ENCODE results near the gene GPT2.
A peak's percentile ranks its signal among the peaks of the same experiment; 100 is the strongest.

Gene GPT2

DNA sequence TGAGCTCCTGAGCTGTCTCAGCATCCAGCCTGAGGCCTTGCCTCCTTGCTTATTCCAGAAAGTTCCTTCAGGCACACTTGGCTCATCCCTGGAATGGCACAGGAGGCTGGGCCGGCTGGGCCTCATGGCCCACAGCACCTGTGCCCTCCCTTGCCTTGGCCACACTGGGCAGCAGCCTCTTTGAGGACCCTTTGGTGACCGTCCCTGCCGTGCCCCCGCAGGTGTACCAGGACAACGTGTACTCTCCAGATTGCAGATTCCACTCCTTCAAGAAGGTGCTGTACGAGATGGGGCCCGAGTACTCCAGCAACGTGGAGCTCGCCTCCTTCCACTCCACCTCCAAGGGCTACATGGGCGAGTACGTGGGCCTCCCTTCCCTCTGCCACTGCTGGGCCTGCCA is 34.2 kb downstream of the GPT2 start:
- Mint-ChIP-seq H3K4me3 (no peak overlapping the region), H3K4me1 (ENCODE audit: low read depth) (peaks cover 7% of the 10 kb centered on the region), H3K27ac (no peak overlapping the region), H3K9me3 (no peaks in the 10 kb centered on the region), H3K27me3 (no peaks in the 10 kb centered on the region), H3K36me3 (ENCODE audit: low read depth) (peaks cover 35% of the 10 kb centered on the region)
- DNase-seq, result no peak

- no peak for DNase-seq
- Mint-ChIP-seq H3K27me3 (no peaks in the 10 kb centered on the region), H3K36me3 (ENCODE audit: low read depth) (peaks cover 39% of the 10 kb centered on the region), H3K9me3 (no peaks in the 10 kb centered on the region), H3K4me1 (ENCODE audit: low read depth) (peaks cover 7% of the 10 kb centered on the region), H3K4me3 (no peak overlapping the region), H3K27ac (no peak overlapping the region)
Observed at GRCh38 chr16:46918905-46919792, 35.0 kb downstream of the GPT2 start.

DNA sequence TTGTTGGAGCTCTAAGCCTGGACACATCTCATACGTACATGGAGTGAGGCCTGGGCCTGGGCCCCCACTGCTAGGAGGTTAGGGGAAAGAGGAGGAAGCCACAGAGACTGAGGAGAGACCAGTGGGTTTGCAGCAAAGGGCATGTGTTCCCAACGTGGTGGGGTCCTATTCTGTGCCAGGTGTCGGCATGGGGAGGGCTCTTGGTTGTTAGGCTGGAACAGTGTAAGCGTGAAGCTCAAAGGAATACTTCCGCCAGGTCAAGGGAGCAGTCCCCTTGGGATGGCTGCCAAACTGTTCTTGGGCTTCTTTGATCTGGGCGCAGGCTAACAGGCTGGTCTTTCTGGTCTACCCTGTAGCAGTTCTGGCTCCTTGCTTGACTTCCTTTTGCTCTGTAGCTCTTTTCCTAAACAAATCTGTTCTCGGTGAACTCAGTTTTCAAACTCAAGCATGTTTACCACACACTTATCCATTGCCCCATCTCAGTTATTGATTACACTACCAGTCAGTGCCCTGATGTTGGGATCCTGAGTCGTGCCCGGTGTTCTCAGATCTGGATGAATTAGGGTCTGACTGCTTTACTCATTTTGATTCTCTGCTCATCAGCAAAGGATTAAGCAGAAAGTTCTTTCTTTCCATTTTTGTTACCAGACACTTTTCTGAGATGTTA is 36.4 kb downstream of the GPT2 start:
- no peaks in the 10 kb centered on the region for H3K9me3 Mint-ChIP-seq
- H3K4me1 Mint-ChIP-seq (ENCODE audit: low read depth), result peaks cover 7% of the 10 kb centered on the region
- no peaks in the 10 kb centered on the region for H3K27me3 Mint-ChIP-seq
- no peak overlapping the region for H3K4me3 Mint-ChIP-seq
- H3K27ac Mint-ChIP-seq, result no peak overlapping the region
- no peak for DNase-seq
- peaks cover 39% of the 10 kb centered on the region for H3K36me3 Mint-ChIP-seq (ENCODE audit: low read depth)

DNA sequence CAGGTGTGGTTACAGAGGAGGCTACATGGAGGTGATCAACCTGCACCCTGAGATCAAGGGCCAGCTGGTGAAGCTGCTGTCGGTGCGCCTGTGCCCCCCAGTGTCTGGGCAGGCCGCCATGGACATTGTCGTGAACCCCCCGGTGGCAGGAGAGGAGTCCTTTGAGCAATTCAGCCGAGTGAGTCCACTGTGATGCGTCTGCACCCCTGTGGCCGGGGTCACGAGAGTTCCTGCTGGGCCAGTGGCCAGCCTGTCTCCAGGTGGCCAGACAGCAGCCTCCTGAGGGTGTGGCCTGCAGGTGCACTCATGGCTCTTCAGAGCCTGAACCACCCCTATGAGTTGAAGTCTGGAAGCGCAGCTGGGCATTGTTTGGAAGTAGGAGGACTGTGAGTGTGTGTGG is 38.1 kb downstream of the GPT2 start:
- H3K36me3 Mint-ChIP-seq (ENCODE audit: low read depth), result peaks cover 35% of the 10 kb centered on the region
- peaks cover 7% of the 10 kb centered on the region for H3K4me1 Mint-ChIP-seq (ENCODE audit: low read depth)
- H3K27ac Mint-ChIP-seq, result no peak overlapping the region
- no peak for DNase-seq
- no peak overlapping the region for H3K4me3 Mint-ChIP-seq
- no peaks in the 10 kb centered on the region for H3K27me3 Mint-ChIP-seq
- no peaks in the 10 kb centered on the region for H3K9me3 Mint-ChIP-seq

DNA sequence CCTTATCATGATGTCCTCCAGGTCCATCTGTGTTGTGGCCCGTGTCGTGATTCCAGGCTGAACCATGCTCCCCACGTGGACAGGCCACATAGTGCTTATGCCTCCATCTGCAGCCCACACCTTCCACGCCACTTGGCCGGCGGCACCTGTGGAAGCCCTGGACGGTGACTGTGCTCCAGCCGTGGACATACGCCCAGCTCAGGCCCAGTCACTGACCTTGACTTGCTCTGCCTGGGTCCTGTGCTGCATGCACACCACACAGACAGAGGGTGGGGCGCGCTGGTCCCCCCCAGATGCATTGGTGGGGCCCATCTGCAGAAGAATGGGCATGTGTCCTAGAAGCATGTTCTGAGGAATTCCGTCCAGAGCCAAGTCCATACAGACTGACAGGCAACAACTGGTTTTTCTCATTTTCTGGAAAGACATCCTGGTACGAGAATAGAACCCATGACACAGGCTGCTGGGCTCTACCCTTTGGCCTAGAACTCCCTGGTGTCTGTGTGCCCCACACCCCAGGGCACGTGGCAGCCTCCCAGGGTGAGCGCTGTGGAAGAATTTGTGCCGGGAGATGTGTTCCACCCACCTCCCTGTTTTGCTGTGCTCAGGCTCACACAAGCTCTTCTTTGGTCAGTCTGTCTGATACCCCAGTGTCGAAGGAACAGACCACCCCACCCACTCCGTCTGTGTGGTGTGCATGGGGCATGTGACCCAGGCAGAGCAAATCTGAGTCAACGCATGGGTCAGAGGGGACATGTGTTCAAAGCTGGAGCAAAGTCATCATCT is 39.5 kb downstream of the GPT2 start:
- Mint-ChIP-seq H3K4me1 (ENCODE audit: low read depth) (peaks cover 10% of the 10 kb centered on the region), H3K27me3 (no peaks in the 10 kb centered on the region), H3K4me3 (no peak overlapping the region), H3K27ac (no peak overlapping the region), H3K36me3 (ENCODE audit: low read depth) (peaks cover 38% of the 10 kb centered on the region), H3K9me3 (no peaks in the 10 kb centered on the region)
- DNase-seq, result no peak

DNA sequence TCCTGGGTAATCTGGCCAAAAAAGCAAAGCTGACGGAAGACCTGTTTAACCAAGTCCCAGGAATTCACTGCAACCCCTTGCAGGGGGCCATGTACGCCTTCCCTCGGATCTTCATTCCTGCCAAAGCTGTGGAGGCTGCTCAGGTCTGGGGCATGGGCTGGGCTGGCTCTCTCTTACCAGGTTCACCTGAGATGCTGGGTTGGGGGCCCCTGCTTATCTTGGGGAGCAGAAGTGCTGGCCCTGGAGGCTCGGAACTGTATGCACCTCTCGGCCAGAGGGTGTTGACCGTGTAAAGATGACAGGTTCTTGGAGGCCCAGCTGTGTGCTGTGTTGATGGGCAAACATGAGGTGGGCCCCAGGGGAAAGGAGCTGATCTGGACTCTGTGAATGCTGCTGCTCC is 40.2 kb downstream of the GPT2 start:
- Mint-ChIP-seq H3K4me1 (ENCODE audit: low read depth) (peaks cover 3% of the 10 kb centered on the region), H3K4me3 (no peak overlapping the region)

DNA sequence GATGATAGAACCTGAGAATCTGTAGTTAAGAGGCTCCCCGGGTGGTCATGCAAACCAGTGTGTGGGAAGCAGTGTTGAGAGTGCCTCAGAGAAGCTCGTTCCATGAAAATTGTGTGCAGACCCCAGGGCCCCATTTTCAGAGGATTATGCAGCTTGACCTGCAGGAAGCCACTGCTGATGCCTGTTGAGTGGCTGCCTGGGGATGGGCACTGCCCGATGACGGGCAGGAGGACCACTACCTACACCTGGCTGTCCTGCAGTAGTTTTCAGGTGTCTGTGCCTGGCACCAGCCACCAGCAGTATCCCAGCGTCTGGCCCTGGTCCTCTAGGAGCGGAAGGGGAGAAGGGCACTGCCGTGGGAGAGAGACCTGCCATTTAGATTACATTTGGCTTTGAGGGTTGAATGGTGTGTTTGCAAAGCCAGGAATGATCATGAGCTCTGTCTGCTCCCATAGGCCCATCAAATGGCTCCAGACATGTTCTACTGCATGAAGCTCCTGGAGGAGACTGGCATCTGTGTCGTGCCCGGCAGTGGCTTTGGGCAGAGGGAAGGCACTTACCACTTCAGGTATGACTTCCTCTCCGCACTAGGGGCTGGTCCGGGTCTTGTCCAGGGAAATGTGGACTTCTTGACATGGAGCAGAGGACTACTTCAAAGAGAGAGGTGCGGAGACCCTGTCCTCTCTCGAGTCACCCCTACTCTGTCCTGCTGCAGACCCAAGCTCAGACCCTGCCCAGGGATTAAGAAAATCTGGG is 42.5 kb downstream of the GPT2 start:
- H3K27ac Mint-ChIP-seq, result no peak overlapping the region
- peaks cover 42% of the 10 kb centered on the region for H3K36me3 Mint-ChIP-seq (ENCODE audit: low read depth)
- no peaks in the 10 kb centered on the region for H3K9me3 Mint-ChIP-seq
- no peak for DNase-seq
- H3K4me1 Mint-ChIP-seq (ENCODE audit: low read depth), result peaks cover 4% of the 10 kb centered on the region
- no peaks in the 10 kb centered on the region for H3K27me3 Mint-ChIP-seq
- no peak overlapping the region for H3K4me3 Mint-ChIP-seq

More for the DNA sequence above, 40.2 kb downstream of the GPT2 start:
- no peaks in the 10 kb centered on the region for H3K27me3 Mint-ChIP-seq
- no peaks in the 10 kb centered on the region for H3K9me3 Mint-ChIP-seq
- H3K27ac Mint-ChIP-seq, result no peak overlapping the region
- peaks cover 42% of the 10 kb centered on the region for H3K36me3 Mint-ChIP-seq (ENCODE audit: low read depth)
- no peak for DNase-seq

DNA sequence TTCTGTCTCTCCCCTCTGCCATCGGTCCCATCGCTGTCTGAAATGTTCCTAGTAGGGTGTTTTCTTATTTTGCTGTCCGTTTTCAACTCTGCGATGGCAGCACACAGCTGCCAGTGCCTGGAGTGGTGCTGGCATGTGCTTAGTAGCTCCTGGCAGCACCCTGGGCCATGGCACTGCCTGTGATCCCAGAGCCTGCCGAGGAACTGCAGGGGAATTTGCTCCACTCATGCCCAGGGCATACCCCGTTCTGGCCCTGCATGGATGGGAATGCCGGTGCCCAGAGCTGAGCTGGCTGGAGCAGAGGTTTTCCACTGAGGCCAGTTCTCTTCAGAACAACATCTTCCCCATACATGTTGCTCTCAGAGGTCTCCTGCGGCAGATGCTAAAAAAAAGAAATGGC is 43.1 kb downstream of the GPT2 start:
- H3K27me3 Mint-ChIP-seq, result no peaks in the 10 kb centered on the region
- H3K4me1 Mint-ChIP-seq (ENCODE audit: low read depth), result peaks cover 4% of the 10 kb centered on the region
- peaks cover 37% of the 10 kb centered on the region for H3K36me3 Mint-ChIP-seq (ENCODE audit: low read depth)
- H3K27ac Mint-ChIP-seq, result no peak overlapping the region
- H3K9me3 Mint-ChIP-seq, result no peaks in the 10 kb centered on the region
- H3K4me3 Mint-ChIP-seq, result no peak overlapping the region
- no peak for DNase-seq

- Mint-ChIP-seq H3K4me3 (no peak overlapping the region), H3K27me3 (no peaks in the 10 kb centered on the region), H3K9me3 (no peaks in the 10 kb centered on the region), H3K27ac (no peak overlapping the region), H3K36me3 (ENCODE audit: low read depth) (peaks cover 27% of the 10 kb centered on the region), H3K4me1 (ENCODE audit: low read depth) (peaks cover 4% of the 10 kb centered on the region)
- no peak for DNase-seq
Observed at GRCh38 chr16:46928811-46929210, 44.6 kb downstream of the GPT2 start.

- peaks cover 4% of the 10 kb centered on the region for H3K4me1 Mint-ChIP-seq (ENCODE audit: low read depth)
- no peak overlapping the region for H3K27ac Mint-ChIP-seq
- peaks cover 19% of the 10 kb centered on the region for H3K36me3 Mint-ChIP-seq (ENCODE audit: low read depth)
- no peak overlapping the region for H3K4me3 Mint-ChIP-seq
- no peaks in the 10 kb centered on the region for H3K9me3 Mint-ChIP-seq
- H3K27me3 Mint-ChIP-seq, result no peaks in the 10 kb centered on the region
- DNase-seq, result peak; percentile 80
Observed at GRCh38 chr16:46929378-46930332, 45.5 kb downstream of the GPT2 start.

DNA sequence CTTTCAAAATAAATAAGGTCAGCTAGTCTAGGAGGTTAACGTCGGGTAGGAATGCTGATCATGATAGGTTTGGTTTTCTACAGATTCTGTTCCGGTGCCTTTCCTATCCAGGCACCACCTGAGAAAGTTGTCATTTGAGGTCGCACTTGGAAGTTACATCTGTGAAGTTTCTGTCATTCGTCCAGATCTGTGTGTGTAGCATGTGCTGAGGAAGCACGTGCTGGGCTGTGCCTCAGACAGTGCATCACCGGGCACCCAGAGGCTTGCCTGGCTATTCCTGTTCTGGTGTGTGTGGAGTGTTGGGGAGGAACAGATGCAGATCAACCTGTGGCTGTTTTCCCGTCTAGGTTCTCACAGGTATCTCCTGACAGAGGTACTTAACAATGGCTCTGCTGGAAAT is 46.7 kb downstream of the GPT2 start:
- H3K4me1 Mint-ChIP-seq (ENCODE audit: low read depth), result peaks cover 4% of the 10 kb centered on the region
- no peak overlapping the region for H3K4me3 Mint-ChIP-seq
- H3K36me3 Mint-ChIP-seq (ENCODE audit: low read depth), result peaks cover 18% of the 10 kb centered on the region
- no peaks in the 10 kb centered on the region for H3K9me3 Mint-ChIP-seq
- no peak for DNase-seq
- H3K27ac Mint-ChIP-seq, result no peak overlapping the region
- H3K27me3 Mint-ChIP-seq, result no peaks in the 10 kb centered on the region

DNA sequence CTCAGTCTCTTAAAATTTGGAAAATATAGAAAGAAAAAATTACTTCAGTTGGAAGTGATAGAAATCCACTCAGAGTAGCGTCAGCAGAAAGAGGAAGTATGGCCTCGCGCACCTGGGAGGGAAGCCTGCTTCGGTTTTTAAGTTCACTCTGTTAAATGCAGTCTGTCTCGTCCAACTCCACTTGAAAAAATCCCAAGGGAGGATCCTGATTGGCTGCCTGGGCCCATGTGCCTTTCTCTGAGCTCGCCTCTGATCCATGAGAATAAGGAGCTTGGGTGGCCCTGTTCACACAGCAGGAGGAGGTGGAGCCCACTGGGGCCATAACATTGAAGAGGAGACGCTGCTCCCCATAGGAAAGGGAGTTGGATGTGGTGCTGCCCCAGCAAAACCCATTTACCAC is 48.6 kb downstream of the GPT2 start:
- Mint-ChIP-seq H3K4me1 (ENCODE audit: low read depth) (peaks cover 1% of the 10 kb centered on the region), H3K36me3 (ENCODE audit: low read depth) (peaks cover 8% of the 10 kb centered on the region), H3K27ac (peak overlapping the region; percentile 50), H3K27me3 (no peaks in the 10 kb centered on the region), H3K9me3 (no peaks in the 10 kb centered on the region), H3K4me3 (no peak overlapping the region)
- no peak for DNase-seq

DNA sequence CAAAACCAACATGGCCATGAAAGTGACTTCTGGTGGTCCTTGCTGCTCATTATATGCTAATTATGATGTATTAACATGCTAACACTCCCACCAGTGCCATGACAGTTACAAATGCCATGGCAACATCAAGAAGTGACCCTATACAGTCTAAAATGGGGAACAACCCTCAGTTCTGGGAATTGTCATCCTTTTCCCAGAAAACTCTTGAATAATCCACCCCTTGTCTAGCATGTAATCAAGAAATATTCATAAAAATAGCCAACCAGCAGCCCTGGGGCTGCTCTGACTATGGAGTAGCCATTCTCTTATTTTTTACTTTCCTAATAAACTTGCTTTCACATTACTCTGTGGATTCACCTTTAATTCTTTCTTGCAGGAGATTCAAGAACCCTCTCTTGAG is 53.4 kb downstream of the GPT2 start:
- Mint-ChIP-seq H3K36me3 (ENCODE audit: low read depth) (no peaks in the 10 kb centered on the region), H3K27ac (no peak overlapping the region), H3K4me3 (no peak overlapping the region), H3K4me1 (ENCODE audit: low read depth) (peaks cover 4% of the 10 kb centered on the region), H3K9me3 (no peaks in the 10 kb centered on the region), H3K27me3 (no peaks in the 10 kb centered on the region)
- DNase-seq, result no peak

Measured in activated T-cell treated with anti-CD3 and anti-CD28 coated beads, Interleukin-2, amount 50 U/mL, for 24 hours (primary cell).